A673 (cell line): ENCODE measurements around the gene OCIAD1. TPM values are rescaled to one million over a fixed set of nuclear protein-coding genes. Genes with fewer than 3 reads are reported as not detected.

Source experiments
- BruUV-seq: library from RNA; stranded (reverse); fragments of 400-500 nt; replicated peaks from 2 replicates; lab custom pipeline; 2021; lab: Mats Ljungman, UMichigan
- CTCF ChIA-PET: fragments of 300-600 bp; sonication (Branson Sonifier 250); formaldehyde crosslinking; loops from one replicate; lab custom pipeline; 2022; ENCODE audit warnings: antibody characterized with exemption; lab: Charles Lee
- POLR2A ChIA-PET: fragments of 300-600 bp; sonication (Branson Sonifier 250); formaldehyde crosslinking; loops from one replicate; lab custom pipeline; 2022; ENCODE audit warnings: antibody characterized with exemption; ENCODE audit not compliant: low non-redundant PET; lab: Charles Lee
- DNase-seq: peaks from one replicate; pipeline ENCODE4 v3.0.0-alpha.2; 2015; ENCODE audit warnings: low spot score
- H3K27ac ChIP-seq: fragments of 200-600 bp; sonication (generic); 2 replicates; pipeline ENCODE4 v1.5.1; 2016; ENCODE audit warnings: mixed run types, low read depth, mild to moderate bottlenecking, mixed read lengths, antibody characterized with exemption, low read length; ENCODE audit not compliant: poor library complexity, severe bottlenecking
- H3K27me3 ChIP-seq: fragments of 200-600 bp; sonication (generic); replicated peaks from 2 replicates; pipeline ENCODE4 v1.6.1; 2017; ENCODE audit warnings: mixed run types, low read depth, mild to moderate bottlenecking, mixed read lengths, antibody characterized with exemption, low read length; ENCODE audit not compliant: insufficient read depth, poor library complexity
- H3K36me3 ChIP-seq: fragments of 200-600 bp; sonication (generic); 2 replicates; pipeline ENCODE4 v1.6.1; 2016; ENCODE audit warnings: mixed run types, mild to moderate bottlenecking, mixed read lengths, antibody characterized with exemption, low read length; ENCODE audit not compliant: insufficient read depth, poor library complexity, severe bottlenecking
- H3K4me1 ChIP-seq: fragments of 200-600 bp; sonication (generic); 2 replicates; pipeline ENCODE4 v1.6.1; 2017; ENCODE audit warnings: mixed run types, mild to moderate bottlenecking, mixed read lengths, antibody characterized with exemption, low read length; ENCODE audit not compliant: insufficient read depth, poor library complexity, severe bottlenecking
- H3K4me3 ChIP-seq: fragments of 200-600 bp; sonication (generic); 2 replicates; pipeline ENCODE4 v1.5.1; 2016; ENCODE audit warnings: low read depth, mixed run types, mild to moderate bottlenecking, mixed read lengths, low read length; ENCODE audit not compliant: poor library complexity, severe bottlenecking
- H3K9me3 ChIP-seq: fragments of 200-600 bp; sonication (generic); 2 replicates; pipeline ENCODE4 v1.6.1; 2016; ENCODE audit warnings: mixed run types, low read depth, mild to moderate bottlenecking, mixed read lengths, antibody characterized with exemption, low read length; ENCODE audit not compliant: poor library complexity, severe bottlenecking
- CTCF ChIP-seq: fragments of 300-800, 200-600 bp; sonication (generic); conservative IDR thresholded peaks from 2 replicates; pipeline ENCODE4 v1.5.1; 2017; ENCODE audit warnings: low read depth, mild to moderate bottlenecking, antibody characterized with exemption, low read length, moderate library complexity, mixed read lengths
- EZH2 ChIP-seq: fragments of 200-600 bp; sonication (generic); IDR thresholded peaks from 2 replicates; pipeline ENCODE4 v1.6.1; 2017; ENCODE audit warnings: borderline replicate concordance, low read depth, mild to moderate bottlenecking, mixed read lengths, antibody characterized with exemption, low read length; ENCODE audit not compliant: poor library complexity, severe bottlenecking
- intact Hi-C: fragments of 100-400 bp; cut with micrococcal nuclease; formaldehyde crosslinking; loops from one replicate; pipeline ENCODE4 v1.10.0; 2022; ENCODE audit not compliant: unreplicated experiment
- total RNA-seq: library from RNA; stranded (reverse); gene quantifications from 2 replicates; pipeline ENCODE4 v1.2.3, GENCODE V29; 2021

Gene OCIAD1
- total RNA-seq, 1 experiment from 2014 or later: 138 TPM

GRCh38 chr4:48786549-48786948, 44.3 kb upstream of the OCIAD1 start:
- Histone ChIP-seq H3K27ac (no peak overlapping the region), H3K9me3 (no peaks in the 10 kb centered on the region), H3K4me1 (no peaks in the 10 kb centered on the region), H3K36me3 (no peaks in the 10 kb centered on the region), H3K27me3 (no peaks in the 10 kb centered on the region), H3K4me3 (no peak overlapping the region)
- intact Hi-C loops: no loop called here
- TF ChIP-seq EZH2 (no peak), CTCF (no peak)
- DNase-seq: no peak
- ChIA-PET CTCF (no interaction called here), POLR2A (no interaction called here)
- BruUV-seq: no TSS peak

- intact Hi-C loops: no loop called here
- TF ChIP-seq EZH2 (no peak), CTCF (no peak)
- no peaks in the 10 kb centered on the region for H3K36me3 ChIP-seq
- no peaks in the 10 kb centered on the region for H3K27me3 ChIP-seq
- DNase-seq: no peak
- no peak overlapping the region for H3K27ac ChIP-seq
- ChIA-PET CTCF (no interaction called here), POLR2A (no interaction called here)
- no peaks in the 10 kb centered on the region for H3K4me1 ChIP-seq
- BruUV-seq: no TSS peak
- H3K9me3 ChIP-seq: no peaks in the 10 kb centered on the region
- no peak overlapping the region for H3K4me3 ChIP-seq
Observed at GRCh38 chr4:48787056-48787455, 43.8 kb upstream of the OCIAD1 start.

- Histone ChIP-seq H3K4me3 (no peak overlapping the region), H3K4me1 (no peaks in the 10 kb centered on the region), H3K9me3 (no peaks in the 10 kb centered on the region), H3K36me3 (no peaks in the 10 kb centered on the region), H3K27me3 (no peaks in the 10 kb centered on the region), H3K27ac (no peak overlapping the region)
- CTCF ChIA-PET: no interaction called here
- intact Hi-C loops: no loop called here
- no TSS peak for BruUV-seq
- POLR2A ChIA-PET: no interaction called here
- no peak for TF ChIP-seq EZH2
- TF ChIP-seq CTCF: no peak
- DNase-seq: no peak
Observed at GRCh38 chr4:48790561-48790960, 40.3 kb upstream of the OCIAD1 start.
